NCI-H1092 treated with DMSO at 0.1 percent for 48 hours (cell line): Measurements from ENCODE around the gene NSMF.
A peak's percentile ranks its signal among the peaks of the same experiment; 100 is the strongest.

ENCODE experiments used
- DNase-seq: peaks from one replicate; lab custom pipeline; 2025; lab: John Stamatoyannopoulos, UW

The NSMF gene

DNA sequence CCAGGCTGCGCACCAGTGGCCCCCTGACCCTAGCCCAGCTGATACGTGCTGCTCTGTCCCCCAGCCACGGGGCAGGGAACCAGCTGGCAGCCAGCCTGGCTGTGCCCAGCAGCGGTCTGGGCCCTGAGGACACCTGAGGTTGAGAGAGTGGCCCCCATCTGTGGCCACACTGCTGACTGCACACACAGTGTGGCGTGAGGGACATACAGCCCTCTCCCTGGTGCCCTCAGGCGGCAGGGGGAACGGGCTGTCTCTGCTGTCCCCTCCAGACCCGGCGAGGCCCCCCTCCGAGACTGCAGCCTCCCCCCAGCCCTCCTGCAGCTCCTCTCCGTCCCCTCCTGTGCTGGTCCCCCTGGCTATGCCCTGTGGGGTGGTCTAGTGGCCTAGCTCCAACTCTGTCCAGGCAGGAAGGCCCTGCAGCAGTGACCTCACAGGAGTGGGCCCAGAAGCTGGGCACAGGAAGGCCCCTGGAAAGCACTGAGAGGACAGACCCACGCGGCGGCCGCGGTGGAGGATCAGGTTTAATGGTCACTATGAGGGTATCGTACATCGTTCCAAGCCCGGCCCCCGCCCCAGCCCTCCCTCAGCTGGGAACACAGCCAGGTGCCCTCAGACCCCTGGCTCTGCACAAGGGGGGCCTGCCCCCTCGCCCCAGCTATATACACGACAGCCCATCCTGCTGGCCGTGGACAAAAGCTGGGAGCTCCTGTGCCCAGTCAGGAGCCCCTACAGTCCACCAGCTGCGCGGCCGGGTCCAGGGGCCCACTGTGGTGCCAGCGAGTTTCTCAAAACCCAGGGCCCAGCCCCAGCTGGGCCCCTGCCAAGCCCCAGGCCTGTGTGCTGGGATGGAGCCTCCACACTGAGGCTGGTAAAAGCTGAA, 11.2 kb downstream of the NSMF start:
- DNase-seq, result no peak

DNA sequence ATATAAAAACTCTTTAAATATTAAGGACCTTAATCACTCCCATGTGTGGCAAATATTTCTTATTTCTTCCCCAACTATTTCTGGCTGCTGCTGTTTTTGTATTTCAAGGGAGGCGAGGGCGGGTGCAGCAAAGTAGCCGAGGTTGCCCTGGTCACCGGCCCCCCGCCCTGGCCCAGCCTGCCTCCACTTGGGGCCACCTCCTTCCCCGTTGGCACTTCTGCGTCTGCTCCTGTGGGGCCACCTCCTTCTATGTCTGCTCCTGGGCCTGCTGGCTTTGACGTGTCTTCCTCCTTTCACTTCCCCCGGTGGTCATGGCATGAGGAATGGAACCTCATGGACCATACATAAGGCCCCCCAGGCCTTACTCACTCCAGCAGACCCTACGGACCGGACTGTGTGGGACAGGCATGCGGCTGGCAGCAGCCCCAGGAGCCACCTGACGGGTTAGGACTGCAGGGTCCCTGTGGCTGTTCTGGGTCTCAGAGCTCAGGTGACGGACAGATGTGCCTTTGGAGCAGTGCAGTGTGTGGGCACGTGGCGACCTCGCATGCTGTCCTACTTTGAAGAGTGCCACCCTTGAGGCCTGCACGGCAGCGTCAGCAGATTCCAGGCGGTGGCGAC, 12.2 kb downstream of the NSMF start:
- no peak for DNase-seq

DNA sequence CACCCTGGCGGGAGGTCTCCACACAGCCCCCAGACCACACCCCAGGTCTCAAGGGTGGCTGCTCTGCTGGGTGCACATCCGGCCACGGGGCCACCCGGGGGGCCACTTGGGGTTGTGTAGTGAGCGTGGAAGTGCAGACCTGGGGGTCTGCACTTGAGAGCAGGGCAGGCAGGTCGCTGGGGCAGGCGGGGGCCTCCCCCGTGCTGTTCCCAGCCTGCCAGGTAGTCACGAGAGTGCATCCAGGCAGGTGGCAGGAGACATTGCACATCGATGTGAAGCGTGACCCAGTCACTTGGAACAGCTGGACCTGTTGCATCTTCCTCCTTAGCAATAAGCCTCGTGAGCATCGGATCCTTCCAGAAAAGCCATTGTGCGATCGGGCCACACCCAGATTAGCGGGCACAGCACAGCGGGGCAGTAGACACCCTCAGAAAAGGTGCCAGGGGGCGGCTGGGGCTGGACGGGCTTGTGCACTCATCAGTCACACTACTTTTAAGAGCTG, 13.2 kb downstream of the NSMF start:
- DNase-seq, result no peak

DNA sequence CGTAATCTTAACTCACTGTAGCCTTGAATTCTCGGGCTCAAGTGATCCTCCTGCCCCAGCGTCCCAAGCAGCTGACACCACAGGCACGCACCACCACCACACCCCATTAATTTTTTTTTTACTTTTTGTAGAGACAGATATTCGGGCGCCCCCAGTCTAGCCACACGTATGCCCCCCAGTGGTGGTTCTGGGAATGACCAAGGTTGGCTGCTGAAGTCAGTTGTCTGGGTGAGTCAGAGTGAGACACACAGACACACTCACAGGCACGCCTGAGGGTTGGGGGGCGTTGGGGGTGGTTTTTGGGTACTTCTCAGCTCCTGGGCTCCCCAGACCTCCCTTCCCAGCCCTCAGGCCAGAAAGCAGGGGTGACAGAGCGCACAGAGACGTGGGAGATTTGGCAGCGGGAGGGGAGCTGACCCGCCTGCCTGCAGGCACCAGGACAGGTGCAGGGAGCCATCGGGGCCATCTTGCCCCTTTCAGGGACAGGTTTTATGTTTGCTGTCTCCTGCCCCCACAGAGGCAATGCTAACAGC, 13.8 kb downstream of the NSMF start:
- DNase-seq, result peak; percentile 69

DNA sequence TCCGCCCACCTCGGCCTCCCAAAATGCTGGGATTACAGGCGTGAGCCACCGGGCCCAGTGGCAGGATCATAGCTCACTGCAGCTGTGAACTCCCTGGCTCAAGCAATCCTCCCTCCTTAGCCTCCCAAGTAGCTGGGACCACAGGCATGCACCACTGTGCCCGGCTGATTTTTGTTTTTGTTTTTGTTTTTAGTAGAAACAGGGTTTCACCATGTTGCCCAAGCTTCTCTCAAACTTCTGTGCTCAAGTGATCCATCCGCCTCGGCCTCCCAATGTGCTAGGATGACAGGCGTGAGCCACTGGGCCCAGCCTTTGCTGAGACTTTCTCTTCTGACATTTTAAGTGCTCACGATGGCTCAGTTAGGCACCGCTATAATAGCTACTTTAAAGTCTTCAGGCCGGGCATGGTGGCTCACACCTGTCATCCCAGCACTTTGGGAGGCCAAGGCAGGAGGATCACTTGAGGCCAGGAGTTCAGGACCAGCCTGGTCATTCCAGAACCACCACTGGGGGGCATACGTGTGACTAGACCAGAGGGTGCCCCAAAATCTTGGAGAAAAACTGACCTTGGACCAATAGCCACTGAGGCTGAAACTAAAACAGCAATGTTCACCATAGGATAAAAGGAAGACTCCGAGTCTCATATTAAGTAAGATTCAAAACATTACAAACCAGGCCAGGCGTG, 14.9 kb downstream of the NSMF start:
- no peak for DNase-seq

DNA sequence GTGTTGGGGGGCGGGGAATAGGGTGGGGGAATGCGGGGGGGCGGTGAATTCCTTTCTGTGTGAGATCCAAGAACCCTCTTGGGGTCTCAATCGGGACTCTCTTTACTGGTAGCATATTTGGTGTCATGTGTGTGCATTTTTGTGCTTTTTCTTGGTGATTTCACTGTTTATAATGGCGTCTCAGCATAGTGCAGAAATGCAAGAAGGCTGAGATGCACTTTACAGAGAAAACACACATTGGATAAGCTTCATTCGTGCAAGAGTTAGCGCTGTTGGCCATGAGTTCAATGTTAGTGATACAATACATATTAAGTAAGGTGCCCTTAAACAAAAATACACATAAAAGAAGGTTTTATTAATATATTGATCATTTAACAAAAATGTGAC, 17.2 kb downstream of the NSMF start:
- no peak for DNase-seq

DNA sequence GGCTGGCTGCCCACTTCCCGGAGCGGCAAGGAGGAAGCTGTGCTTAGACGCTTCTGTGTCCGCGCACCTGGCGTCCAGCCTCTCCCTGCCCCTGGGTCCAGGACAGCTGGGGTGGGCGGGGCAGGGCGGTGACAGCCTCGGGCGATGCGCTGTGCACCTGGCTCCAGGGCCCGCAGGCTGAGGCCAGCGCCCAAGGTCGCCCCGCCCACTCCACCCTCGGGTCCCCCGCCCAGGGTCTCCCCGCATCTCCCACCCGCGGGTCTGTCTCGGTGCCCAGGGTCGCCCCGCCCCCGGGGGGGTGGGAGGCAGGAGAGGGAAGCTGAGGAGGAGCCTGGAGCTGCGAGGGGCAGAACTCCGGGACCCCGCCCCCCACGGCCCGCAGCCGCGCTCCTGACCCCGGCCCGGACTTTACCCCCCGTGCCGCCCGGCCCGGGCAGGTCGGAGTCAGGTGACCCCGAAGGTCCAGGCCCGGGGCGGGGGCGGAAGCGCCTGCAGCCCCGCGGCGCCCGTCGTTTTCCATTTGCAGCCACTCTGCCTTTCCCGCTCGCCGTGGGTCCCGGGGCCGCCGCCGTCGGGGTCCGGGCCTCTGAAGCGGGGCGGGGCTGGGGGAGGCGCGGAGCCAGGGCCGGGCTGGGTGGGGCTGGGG, 17.7 kb downstream of the NSMF start, which contains the start of gene ENTPD8:
ENTPD8 (minus strand) TSS at position 69 of the 646 bp plus-strand sequence. CDS start 3,072 bp downstream, outside the sequence.
- peak; percentile 55 for DNase-seq

DNA sequence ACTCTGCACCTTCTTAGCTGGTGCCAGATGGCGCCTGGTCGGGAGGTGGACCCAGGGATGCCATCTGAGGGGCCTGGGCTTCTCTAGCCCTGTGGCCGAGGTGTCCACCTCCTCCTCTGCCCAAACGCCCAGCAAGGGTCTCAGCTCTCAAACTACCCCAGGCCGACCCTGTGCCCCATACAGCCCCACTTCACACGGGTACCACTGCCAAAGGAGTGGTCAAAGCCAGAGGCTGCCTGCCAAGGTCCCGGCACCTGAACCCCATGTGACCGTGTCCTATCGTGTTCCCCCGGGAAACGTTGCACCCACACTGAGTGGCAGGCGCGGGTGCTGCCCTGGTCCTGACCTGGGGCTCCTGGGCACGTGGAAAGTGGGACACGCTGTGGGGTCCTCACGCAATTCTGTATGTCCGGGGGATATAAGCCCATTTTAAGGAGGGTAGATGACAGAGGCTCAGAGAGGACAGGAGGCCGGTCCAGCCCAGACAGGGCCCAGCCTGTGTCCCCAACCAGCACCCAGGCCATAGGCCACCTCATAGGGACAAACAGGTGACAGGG, 19.9 kb downstream of the NSMF start:
- no peak for DNase-seq

DNA sequence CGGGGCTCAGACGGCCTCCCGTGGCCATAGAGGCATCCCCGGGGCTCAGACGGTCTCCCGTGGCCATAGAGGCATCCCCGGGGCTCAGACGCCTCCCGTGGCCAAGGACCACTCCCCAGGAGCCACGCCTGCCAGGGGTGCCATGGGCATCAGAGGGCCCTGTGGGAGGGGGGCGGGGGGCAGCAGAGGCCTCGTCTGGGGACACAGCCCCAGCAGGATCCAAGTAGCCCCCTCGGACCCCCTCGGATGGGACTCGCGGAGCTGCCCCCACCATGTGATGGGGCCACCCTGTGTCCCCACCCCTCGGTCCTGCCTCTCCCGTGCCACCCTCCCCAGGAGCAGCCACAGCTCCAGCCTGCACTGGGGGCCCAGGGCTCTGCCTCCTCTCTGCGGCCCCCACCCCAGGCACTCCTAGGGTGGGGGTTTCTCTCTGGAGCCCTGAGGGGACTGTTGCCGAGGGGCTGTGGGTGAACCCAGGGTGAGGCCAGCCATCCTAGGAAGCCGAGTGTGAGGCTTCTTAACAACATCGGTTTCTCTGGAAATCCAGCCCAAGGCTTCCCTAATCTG, 20.5 kb downstream of the NSMF start:
- DNase-seq, result no peak

DNA sequence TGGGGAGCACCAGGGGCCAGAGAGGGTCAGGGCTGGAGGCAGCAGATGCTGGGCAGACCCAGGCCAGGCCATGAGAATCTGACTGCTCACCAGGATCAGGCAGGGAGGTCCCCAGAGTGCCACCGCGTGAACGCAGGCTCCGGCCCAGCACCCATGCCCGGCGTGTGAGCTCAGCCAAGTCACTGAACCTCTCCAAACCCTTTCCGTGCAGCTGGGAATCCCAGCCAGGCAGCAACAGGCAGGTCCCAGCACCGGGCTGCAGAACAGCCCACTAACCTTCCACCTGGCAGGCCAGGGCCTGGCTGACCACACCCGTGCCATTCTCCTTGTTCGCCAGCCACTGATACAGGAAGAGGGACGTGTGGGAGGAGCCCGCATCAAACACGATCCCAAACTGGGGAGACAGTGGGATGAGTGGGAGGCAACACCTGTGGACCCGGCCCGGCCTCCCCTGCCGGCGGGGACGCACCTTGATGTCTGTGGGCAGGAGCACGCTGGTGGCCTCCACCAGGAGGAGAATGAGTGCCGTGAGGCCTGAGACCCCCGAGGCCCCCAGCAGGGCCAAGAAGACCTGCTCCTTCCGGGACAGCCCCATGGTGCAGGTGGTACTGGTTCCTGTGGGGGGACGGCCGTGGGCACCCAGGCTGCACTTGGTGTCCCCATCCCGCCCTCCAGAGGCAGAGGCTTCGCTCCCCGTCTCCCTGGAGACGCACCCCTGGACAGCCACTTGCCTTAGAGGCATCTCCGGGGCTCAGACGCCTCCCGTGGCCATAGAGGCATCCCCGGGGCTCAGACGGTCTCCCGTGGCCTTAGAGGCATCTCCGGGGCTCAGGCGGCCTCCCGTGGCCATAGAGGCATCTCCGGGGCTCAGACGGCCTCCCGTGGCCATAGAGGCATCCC, 21.2 kb downstream of the NSMF start:
- DNase-seq, result no peak

DNA sequence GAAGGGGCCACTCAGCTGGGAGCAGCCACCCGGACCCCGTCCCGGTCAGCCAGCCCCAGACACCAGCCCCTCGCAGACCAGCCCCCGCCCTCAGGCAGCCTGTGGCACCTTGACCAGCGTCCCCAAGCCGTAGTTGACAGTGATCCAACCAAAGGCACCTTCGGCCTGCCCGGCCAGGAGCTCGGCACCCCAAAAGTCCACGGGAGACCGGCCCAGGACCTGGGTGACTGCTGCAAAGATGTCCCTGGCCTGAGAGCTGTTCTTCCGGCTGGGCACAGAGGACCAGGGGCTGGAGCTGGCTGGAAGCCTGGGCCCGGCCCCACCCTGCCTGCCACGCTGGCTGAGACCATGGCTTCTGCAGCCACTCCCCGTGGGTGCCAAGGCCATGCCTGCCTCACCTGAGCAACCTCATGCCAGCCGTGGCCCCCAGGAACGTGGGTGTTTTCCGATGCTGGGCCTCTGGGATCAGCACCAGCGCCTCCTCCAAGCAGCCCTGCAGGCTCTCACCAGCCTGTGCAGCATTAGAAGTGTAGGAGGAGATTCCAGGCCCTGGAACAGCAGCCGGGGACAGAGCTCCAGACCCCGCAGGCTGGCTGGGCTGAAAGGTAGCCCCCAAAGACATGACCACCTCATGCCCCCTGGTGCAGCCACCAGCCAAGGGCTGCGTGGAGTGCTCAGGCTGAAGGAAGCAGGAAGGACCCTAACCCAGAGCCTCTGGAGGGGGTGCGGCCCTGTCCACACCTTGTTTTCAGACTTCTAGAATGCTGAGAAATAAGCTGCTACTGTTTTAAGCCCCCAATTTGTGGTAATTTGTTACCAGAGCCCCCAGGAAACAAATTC, 22.2 kb downstream of the NSMF start:
- DNase-seq, result no peak

DNA sequence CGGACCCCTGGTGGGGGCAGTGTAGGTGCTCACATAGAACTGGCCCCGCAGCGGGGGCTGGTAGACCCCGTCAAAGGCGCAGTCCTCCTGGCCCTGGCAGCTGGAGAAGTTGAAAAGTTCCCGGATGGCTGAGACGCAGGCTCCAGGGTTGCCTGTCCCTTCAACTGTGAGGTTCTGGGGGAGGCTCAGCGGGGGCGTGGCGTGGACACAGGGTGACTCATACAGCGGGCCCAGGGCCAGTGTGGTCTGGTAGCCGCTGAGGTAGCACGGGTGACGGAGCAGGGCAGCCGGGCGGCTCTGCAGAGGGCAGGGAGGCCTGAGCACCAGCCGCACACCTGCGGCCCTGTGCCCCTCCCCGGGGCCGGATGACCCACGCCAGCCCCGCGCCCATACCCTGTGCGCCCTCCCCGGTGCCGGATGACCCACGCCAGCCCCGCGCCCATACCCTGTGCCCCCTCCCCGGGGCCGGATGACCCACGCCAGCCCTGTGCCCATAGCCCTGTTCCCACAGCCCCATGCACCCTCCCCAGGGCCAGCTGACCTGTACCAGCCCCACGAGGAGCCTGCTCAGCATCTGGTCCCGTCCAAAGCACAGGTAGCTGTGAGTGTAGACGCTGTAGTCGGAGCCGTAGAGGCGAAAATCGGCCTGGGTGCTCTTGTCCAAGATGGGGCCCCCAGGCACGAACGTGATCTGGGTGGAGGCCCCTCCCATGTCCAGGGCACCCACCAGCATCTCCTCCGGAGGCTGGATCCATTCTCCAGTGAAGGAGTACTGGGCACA, 23.0 kb downstream of the NSMF start:
- no peak for DNase-seq

DNA sequence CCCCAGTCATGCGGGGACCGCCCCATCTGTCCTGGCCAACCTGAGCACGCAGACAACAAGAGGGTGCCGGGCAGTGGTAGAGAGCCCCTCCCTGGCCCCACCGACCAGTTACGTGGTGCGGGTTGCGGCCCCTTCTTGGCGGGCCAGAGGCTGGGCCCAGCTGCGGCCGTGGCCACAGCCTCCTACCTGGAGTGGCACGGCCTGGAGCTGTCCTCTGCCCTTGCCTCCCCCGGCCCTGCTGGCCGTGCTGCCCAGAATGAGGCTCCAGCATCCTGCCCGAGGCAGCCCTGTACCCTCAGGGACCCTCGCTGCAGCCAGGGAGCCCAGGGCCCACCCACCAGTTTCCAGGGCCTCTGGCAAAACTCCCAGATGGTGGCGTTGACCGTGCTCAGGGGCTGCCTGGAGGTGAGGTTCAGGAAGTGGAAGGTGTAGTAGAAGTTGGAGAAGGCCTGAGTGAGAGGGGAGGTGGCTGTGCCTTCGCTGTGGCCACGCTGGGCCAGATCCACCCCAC, 23.7 kb downstream of the NSMF start:
- no peak for DNase-seq

DNA sequence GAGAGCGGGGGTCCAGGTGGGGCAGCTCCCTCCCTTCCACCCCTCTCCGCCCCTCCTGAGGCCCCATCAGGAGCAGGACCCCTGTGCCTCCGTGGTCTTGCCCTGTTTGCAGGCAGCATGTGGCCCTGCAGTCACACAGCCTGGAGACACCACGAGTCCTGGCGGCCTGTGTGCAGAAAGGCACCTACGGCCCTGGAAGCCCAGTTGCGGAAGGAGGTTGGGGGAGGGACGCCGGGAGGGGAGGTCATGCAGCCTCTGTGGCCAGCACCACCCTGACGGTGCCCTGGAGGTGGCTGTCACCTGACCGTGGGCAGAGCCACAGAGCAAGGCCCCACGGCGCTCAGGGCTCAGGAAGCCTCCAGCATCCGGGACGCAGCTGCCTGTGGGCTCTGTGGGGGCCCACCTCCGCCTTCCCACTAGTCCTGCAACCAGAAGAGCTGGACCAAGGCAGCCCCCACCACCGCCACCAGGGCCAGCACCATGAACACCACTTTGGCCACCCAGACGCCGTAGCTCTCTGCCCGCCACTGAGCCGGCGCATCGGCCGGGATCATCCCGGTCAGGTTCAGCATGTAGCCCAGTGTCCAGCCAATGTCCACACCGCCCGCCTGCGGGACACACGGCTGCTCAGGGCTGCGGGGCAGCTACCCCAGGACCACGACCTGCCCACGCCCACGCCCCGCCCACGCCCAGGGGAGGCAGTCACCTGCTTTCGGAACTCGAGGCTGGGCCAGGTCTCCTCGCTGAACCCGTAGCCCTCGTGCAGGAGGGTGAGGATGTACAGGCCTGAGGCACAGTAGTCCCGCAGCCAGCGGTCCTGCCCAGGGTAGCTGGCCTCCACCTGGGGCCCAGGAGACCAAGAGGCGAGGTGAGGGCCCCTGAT, 24.4 kb downstream of the NSMF start:
- DNase-seq, result no peak

DNA sequence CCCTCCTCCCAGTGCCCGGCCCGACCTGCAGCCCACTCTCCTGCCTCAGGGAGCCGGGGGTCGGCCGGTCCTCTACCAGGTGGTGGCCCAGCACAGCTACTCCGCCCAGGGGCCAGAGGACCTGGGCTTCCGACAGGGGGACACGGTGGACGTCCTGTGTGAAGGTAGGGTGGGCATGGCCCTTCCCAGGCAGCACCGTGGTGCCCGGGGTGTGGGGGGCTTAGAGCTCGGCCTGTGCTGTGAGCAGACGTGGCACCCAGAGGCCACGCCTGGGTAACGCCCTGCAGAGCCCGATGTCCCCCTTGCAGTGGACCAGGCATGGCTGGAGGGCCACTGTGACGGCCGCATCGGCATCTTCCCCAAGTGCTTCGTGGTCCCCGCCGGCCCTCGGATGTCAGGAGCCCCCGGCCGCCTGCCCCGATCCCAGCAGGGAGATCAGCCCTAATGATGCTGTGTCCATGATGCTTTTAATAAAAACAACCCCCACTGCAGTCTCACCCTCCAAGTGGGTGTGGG, 25.2 kb downstream of the NSMF start:
- DNase-seq, result no peak

DNA sequence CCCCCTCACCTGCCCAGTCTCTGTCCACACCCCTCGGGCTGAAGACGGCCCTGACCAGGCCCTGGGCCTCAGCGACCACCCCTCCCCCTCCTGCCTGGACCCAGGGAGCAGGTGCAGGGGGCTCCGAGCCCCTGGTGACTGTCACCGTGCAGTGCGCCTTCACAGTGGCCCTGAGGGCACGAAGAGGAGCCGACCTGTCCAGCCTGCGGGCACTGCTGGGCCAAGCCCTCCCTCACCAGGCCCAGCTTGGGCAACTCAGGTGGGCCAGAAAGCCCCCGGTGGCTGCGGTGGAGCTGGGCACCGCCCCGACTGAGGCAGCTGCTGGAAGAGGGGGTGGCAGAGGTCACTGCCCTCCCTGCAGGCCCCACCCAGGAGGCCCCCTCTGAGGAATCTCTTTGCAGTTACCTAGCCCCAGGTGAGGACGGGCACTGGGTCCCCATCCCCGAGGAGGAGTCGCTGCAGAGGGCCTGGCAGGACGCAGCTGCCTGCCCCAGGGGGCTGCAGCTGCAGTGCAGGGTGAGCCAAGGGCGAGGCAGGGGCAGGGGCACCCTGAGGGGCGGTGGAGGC, 25.7 kb downstream of the NSMF start:
- DNase-seq, result no peak
